Liver (tissue), 9 donors: ENCODE measurements around the gene PRKN. TPM values are rescaled to one million over a fixed set of nuclear protein-coding genes. Genes with fewer than 3 reads are reported as not detected.
A peak's percentile ranks its signal among the peaks of the same experiment; 100 is the strongest.

Source experiments
- DNase-seq: peaks from one replicate; pipeline ENCODE4 v3.0.0-alpha.2; 2017; ENCODE audit warnings: low spot score
- H3K27ac ChIP-seq, 2 donors: one replicate each; pipeline ENCODE4 v1.7.0; 2013; ENCODE audit warnings: inconsistent platforms in 2 of 2, low read length in 2 of 2, control low read depth in 1 of 2, low read depth in 1 of 2, mild to moderate bottlenecking in 1 of 2
- H3K27me3 ChIP-seq, 4 donors: one replicate each; pipeline versions ENCODE4 v1.6.1 to v1.7.0; 2013; ENCODE audit warnings: low read length in 3 of 4, inconsistent platforms in 1 of 4, mild to moderate bottlenecking in 1 of 4, moderate library complexity in 1 of 4; ENCODE audit not compliant: control insufficient read depth in 4 of 4, insufficient read depth in 4 of 4
- H3K36me3 ChIP-seq, 4 donors: one replicate each; pipeline versions ENCODE4 v1.6.1 to v1.7.0; 2013; ENCODE audit warnings: low read length in 3 of 4, mild to moderate bottlenecking in 3 of 4, low read depth in 1 of 4, moderate library complexity in 1 of 4; ENCODE audit not compliant: control insufficient read depth in 4 of 4, insufficient read depth in 3 of 4
- H3K4me1 ChIP-seq, 4 donors: one replicate each; pipeline versions ENCODE4 v1.6.1 to v1.7.0; 2013; ENCODE audit warnings: low read length in 3 of 4, mild to moderate bottlenecking in 3 of 4, moderate library complexity in 1 of 4; ENCODE audit not compliant: control insufficient read depth in 4 of 4, insufficient read depth in 4 of 4
- H3K4me3 ChIP-seq, 3 donors: one replicate each; pipeline versions ENCODE4 v1.6.1 to v1.7.0; 2013; ENCODE audit warnings: low read length in 3 of 3, control low read depth in 1 of 3, low read depth in 1 of 3, mild to moderate bottlenecking in 1 of 3
- H3K9ac ChIP-seq, 2 donors: one replicate each; pipeline ENCODE4 v1.7.0; 2013; ENCODE audit warnings: low read length in 2 of 2, mild to moderate bottlenecking in 2 of 2, moderate library complexity in 2 of 2, control low read depth in 1 of 2, low read depth in 1 of 2
- H3K9me3 ChIP-seq, 4 donors: one replicate each; pipeline versions ENCODE4 v1.6.1 to v1.7.0; 2013; ENCODE audit warnings: low read length in 3 of 4; ENCODE audit not compliant: control insufficient read depth in 4 of 4
- ATF3 ChIP-seq: IDR thresholded peaks from 2 replicates; pipeline ENCODE4 v1.6.1; 2016; ENCODE audit warnings: antibody characterized with exemption
- FOXA1 ChIP-seq: IDR thresholded peaks from 2 replicates; pipeline ENCODE4 v1.6.1; 2016; ENCODE audit warnings: antibody characterized with exemption
- FOXA2 ChIP-seq: IDR thresholded peaks from 2 replicates; pipeline ENCODE4 v1.6.1; 2016; ENCODE audit warnings: antibody characterized with exemption
- HNF4A ChIP-seq, 2 donors: conservative IDR thresholded peaks; 2 replicates each; pipeline ENCODE4 v1.6.1; 2016; ENCODE audit warnings: antibody characterized with exemption in 2 of 2, mild to moderate bottlenecking in 2 of 2
- HNF4G ChIP-seq: IDR thresholded peaks from 2 replicates; pipeline ENCODE4 v1.6.1; 2016; ENCODE audit warnings: antibody characterized with exemption
- JUND ChIP-seq, 2 donors: IDR thresholded peaks; 2 replicates each; pipeline ENCODE4 v1.6.1; 2016; ENCODE audit warnings: antibody characterized with exemption in 2 of 2
- NR2F2 ChIP-seq: IDR thresholded peaks from 2 replicates; pipeline ENCODE4 v1.6.1; 2016; ENCODE audit warnings: antibody characterized with exemption
- RAD21 ChIP-seq, 2 donors: IDR thresholded peaks; 2 replicates each; pipeline ENCODE4 v1.6.1; 2016; ENCODE audit warnings: antibody characterized with exemption in 2 of 2, mild to moderate bottlenecking in 2 of 2
- REST ChIP-seq: IDR thresholded peaks from 2 replicates; pipeline ENCODE4 v1.6.1; 2016; ENCODE audit warnings: antibody characterized with exemption, mild to moderate bottlenecking
- RXRA ChIP-seq, 2 donors: IDR thresholded peaks; 2 replicates each; pipeline ENCODE4 v1.6.1; 2017 to 2018; ENCODE audit warnings: antibody characterized with exemption in 2 of 2, mild to moderate bottlenecking in 1 of 2
- SP1 ChIP-seq: IDR thresholded peaks from 2 replicates; pipeline ENCODE4 v1.6.1; 2018; ENCODE audit warnings: antibody characterized with exemption, mild to moderate bottlenecking
- YY1 ChIP-seq: IDR thresholded peaks from 2 replicates; pipeline ENCODE4 v1.6.1; 2016; ENCODE audit warnings: antibody characterized with exemption, mild to moderate bottlenecking
- WGBS: extraction: QIAGEN DNeasy Blood & Tissue Kit; methylation state at CpG from one replicate; pipeline ENCODE4 v1.1.7; 2013; 5-methylcytosine and 5-hydroxymethylcytosine counted together
- polyA plus RNA-seq, 2 donors: library from polyadenylated mRNA; stranded (reverse) in 1 of 2; unstranded in 1 of 2; fragments of 200-250 nt in 1 of 2; fragments of >200 nt in 1 of 2; fragmentation: Nextera tagmentation in 1 of 2; extraction: Ambion mirVana in 1 of 2; gene quantifications; one replicate each; pipeline versions ENCODE4 v1.2.1 to v1.2.3, GENCODE V29; 2013 to 2015
- total RNA-seq, 2 donors: library from RNA; depleted of rRNA; stranded (reverse); fragments of >200 nt; gene quantifications; one replicate each; pipeline ENCODE4 v1.2.3, GENCODE V29; 2014
- TF ChIP-seq, protein P1 (sequence below): IDR thresholded peaks from 2 replicates; pipeline ENCODE4 v1.6.1; 2016; ENCODE audit warnings: antibody characterized with exemption
- TF ChIP-seq, protein P2 (sequence below): IDR thresholded peaks from 2 replicates; pipeline ENCODE4 v1.6.1; 2016; ENCODE audit warnings: antibody characterized with exemption
- donor health status: healthy.
- donor health status: healthy.
- donor health status: healthy.
- donor health status: healthy.
- donor health status: healthy.

The PRKN gene
- total and polyA plus RNA-seq, 4 donors: 0.47 to 4.1 (median 3.2) TPM

- Histone ChIP-seq H3K27me3 (no peaks in the 10 kb centered on the region), H3K36me3 (no peaks in the 10 kb centered on the region), H3K4me3 (no peak overlapping the region), H3K4me1 (peaks cover 0 to 1% (median 0%) of the 10 kb centered on the region in 4 donors), H3K9ac (no peak overlapping the region), H3K27ac (no peak overlapping the region), H3K9me3 (peaks cover 0 to 2% (median 0%) of the 10 kb centered on the region in 4 donors)
- no peak for DNase-seq
- WGBS: 72% methylated on average over 2 of the region's 2 CpGs
- TF ChIP-seq HNF4A (conservative IDR thresholded peaks at IDR 0.05) (no peak), NR2F2 (no peak), REST (no peak), JUND (IDR thresholded peaks at IDR 0.05) (no peak)
- TF ChIP-seq, protein P1, sequence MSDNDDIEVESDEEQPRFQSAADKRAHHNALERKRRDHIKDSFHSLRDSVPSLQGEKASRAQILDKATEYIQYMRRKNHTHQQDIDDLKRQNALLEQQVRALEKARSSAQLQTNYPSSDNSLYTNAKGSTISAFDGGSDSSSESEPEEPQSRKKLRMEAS: no peak
Observed at GRCh38 chr6:161940519-161940918, 787.0 kb downstream of the PRKN start.

DNA sequence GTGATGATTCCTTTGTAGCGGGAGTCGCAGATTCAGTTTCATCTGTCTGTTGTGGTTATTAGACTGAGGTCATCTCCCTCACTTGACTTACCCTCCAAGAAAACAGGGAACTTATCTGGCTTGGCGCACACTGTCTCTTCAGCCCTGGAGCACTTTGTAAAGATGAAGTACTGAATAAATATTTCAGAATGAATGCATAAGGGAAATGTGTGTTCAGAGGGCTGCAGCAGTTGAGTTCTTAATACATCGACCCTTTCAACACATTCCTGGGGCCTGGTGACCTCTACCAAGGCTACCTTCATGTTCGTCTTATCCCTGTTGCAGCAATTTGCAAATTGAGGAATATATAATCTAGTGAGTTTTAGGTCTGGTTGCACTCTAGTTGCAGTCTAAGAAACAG, 801.2 kb downstream of the PRKN start:
- no peaks in the 10 kb centered on the region for H3K27me3 ChIP-seq
- H3K9ac ChIP-seq: no peak overlapping the region
- no peaks in the 10 kb centered on the region for H3K9me3 ChIP-seq
- TF ChIP-seq FOXA2 (no peak), RAD21 (IDR thresholded peaks at IDR 0.05) (no peak)
- DNase-seq: no peak
- H3K4me1 ChIP-seq: peaks cover 0 to 4% (median 0%) of the 10 kb centered on the region in 4 donors
- no peak overlapping the region for H3K4me3 ChIP-seq
- 93% methylated on average over 5 of the region's 5 CpGs for WGBS
- H3K27ac ChIP-seq: no peak overlapping the region
- H3K36me3 ChIP-seq: peaks cover 0 to 2% (median 0%) of the 10 kb centered on the region in 4 donors

DNA sequence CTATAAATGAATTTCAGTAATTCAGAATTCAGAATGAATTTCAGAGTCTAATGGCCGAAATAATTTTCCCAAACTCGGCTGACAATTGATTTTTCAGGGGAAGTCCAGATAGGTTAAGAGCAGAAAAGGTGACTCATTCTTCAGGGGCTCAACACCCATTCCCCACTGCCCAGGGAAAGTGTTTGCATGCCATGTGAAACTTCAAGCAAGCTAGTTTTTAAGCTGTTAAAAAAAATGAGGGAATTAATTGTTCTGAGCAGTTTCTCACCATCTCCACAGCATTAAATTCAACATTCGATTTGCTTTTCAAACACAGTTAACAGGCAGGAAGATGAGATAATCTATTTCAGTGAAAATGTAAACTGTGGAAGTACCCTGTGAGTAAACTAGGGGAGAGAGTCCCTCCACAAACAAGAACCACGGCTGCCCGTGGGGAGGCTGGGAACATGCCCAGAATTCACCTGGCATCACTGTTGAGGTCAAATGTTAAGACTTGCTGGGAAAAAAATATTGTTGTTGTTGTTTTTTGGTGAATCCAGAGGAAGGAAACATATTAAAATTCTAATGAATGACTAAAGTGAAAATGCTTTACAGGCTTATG, 803.0 kb downstream of the PRKN start:
- no peak for DNase-seq
- Histone ChIP-seq H3K9ac (peak overlapping the region in 1 of 2 donors; percentile 69), H3K27me3 (no peaks in the 10 kb centered on the region), H3K27ac (peak overlapping the region; percentile 58 to 81), H3K9me3 (no peaks in the 10 kb centered on the region), H3K4me1 (peaks cover 0 to 4% (median 0%) of the 10 kb centered on the region in 4 donors), H3K36me3 (peaks cover 0 to 2% (median 0%) of the 10 kb centered on the region in 4 donors), H3K4me3 (no peak overlapping the region)
- 33% methylated on average over 5 of the region's 5 CpGs for WGBS
- TF ChIP-seq HNF4A (conservative IDR thresholded peaks at IDR 0.05): peak in 1 of 2 donors; percentile 27
- TF ChIP-seq FOXA2: peak; percentile 16
- TF ChIP-seq RXRA (IDR thresholded peaks at IDR 0.05): peak; percentile 13 to 50
- TF ChIP-seq REST: peak; percentile 25
- no peak for TF ChIP-seq ATF3
- TF ChIP-seq YY1: no peak
- peak; percentile 19 for TF ChIP-seq SP1
- TF ChIP-seq FOXA1: no peak
- TF ChIP-seq, protein P2, sequence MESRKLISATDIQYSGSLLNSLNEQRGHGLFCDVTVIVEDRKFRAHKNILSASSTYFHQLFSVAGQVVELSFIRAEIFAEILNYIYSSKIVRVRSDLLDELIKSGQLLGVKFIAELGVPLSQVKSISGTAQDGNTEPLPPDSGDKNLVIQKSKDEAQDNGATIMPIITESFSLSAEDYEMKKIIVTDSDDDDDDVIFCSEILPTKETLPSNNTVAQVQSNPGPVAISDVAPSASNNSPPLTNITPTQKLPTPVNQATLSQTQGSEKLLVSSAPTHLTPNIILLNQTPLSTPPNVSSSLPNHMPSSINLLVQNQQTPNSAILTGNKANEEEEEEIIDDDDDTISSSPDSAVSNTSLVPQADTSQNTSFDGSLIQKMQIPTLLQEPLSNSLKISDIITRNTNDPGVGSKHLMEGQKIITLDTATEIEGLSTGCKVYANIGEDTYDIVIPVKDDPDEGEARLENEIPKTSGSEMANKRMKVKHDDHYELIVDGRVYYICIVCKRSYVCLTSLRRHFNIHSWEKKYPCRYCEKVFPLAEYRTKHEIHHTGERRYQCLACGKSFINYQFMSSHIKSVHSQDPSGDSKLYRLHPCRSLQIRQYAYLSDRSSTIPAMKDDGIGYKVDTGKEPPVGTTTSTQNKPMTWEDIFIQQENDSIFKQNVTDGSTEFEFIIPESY: peak; percentile 28
- peak; percentile 25 to 35 for TF ChIP-seq RAD21 (IDR thresholded peaks at IDR 0.05)
- peak in 1 of 2 donors; percentile 68 for TF ChIP-seq JUND (IDR thresholded peaks at IDR 0.05)
- TF ChIP-seq HNF4G: no peak
